Measurements from ENCODE around the gene CLIC4. TPM values are rescaled to one million over a fixed set of nuclear protein-coding genes. Genes with fewer than 3 reads are reported as not detected.
"Not testable (repeated sequence)": the region's sequence is repeated elsewhere in the genome, so short reads cannot be mapped to it uniquely, and the experiment has no call there.

Gene CLIC4
- total and polyA plus RNA-seq, 2 donors (not counting 1 experiment from before 2014, with no cell fraction given): 28.5 to 123 TPM

- Histone ChIP-seq H3K27ac (ENCODE audit: low read length in 2 of 2) (no peak overlapping the region), H3K4me1 (ENCODE audit: control insufficient read depth in 2 of 2, insufficient read depth in 2 of 2, low read length in 2 of 2) (peaks cover 3 to 4% of the 10 kb centered on the region in 2 donors), H3K27me3 (replicated peaks in 1 of 4; ENCODE audit: control extremely low read depth in 1 of 4, control insufficient read depth in 3 of 4, insufficient read depth in 4 of 4, low read length in 3 of 4) (no peaks in the 10 kb centered on the region), H3K4me3 (ENCODE audit: control extremely low read depth in 1 of 5, extremely low read depth in 1 of 5, insufficient read depth in 1 of 5, low read depth in 2 of 5, low read length in 4 of 5) (no peak overlapping the region), H3K9ac (ENCODE audit: low read length) (no peak overlapping the region), H2AFZ (ENCODE audit: insufficient read depth, low read depth, low read length, poor library complexity, severe bottlenecking) (no peak overlapping the region), H4K20me1 (ENCODE audit: control insufficient read depth, insufficient read depth, low read length, poor library complexity, severe bottlenecking) (peaks cover 85% of the 10 kb centered on the region), H3K36me3 (replicated peaks in 1 of 2; ENCODE audit: control extremely low read depth in 1 of 2, control insufficient read depth in 1 of 2, extremely low read depth in 1 of 2, insufficient read depth in 2 of 2, low read length in 1 of 2) (peaks cover 7 to 8% of the 10 kb centered on the region in 2 experiments), H3K79me2 (ENCODE audit: control insufficient read depth, insufficient read depth, low read length) (peaks cover 96% of the 10 kb centered on the region), H3K4me2 (replicated peaks; ENCODE audit: low read depth, low read length, poor library complexity, severe bottlenecking) (no peak overlapping the region), H3K9me3 (ENCODE audit: control extremely low read depth in 1 of 3, control insufficient read depth in 2 of 3, insufficient read depth in 1 of 3, low read length in 2 of 3) (peaks cover 0 to 2% (median 1%) of the 10 kb centered on the region in 3 donors)
- no peak overlapping the region for H3K4me3 Mint-ChIP-seq
- ChIA-PET POLR2A (no interaction called here), CTCF (interaction anchor here (0.6 to 0.8 kb wide), 2 partner anchors 34 to 105 kb away, joined by 3 to 4 read pairs; no protein-coding TSS in a partner anchor)
- no CpG with 5 or more reads among the region's 4 CpGs for WGBS (ENCODE audit: insufficient coverage)
- TF ChIP-seq EZH2 (IDR thresholded peaks at IDR 0.05; ENCODE audit: borderline replicate concordance, insufficient read depth, low read depth, low read length, poor library complexity, severe bottlenecking) (no peak), CTCF (IDR thresholded peaks at IDR 0.05) (no peak)
- H3K27ac Mint-ChIP-seq: no peak overlapping the region
- DNase-seq: no peak
- H3K9me3 Mint-ChIP-seq (ENCODE audit: insufficient read depth): no peaks in the 10 kb centered on the region
- intact Hi-C loops (cut with micrococcal nuclease): no loop called here
- peaks cover 36% of the 10 kb centered on the region for H3K4me1 Mint-ChIP-seq
- ATAC-seq (ENCODE audit: low read depth): no peak
- H3K27me3 Mint-ChIP-seq: no peaks in the 10 kb centered on the region
These were observed 48.3 kb downstream of the CLIC4 start for GRCh38 chr1:24793447-24794129.

- Histone ChIP-seq H3K79me2 (ENCODE audit: control insufficient read depth, insufficient read depth, low read length) (peaks cover 90% of the 10 kb centered on the region), H4K20me1 (ENCODE audit: control insufficient read depth, insufficient read depth, low read length, poor library complexity, severe bottlenecking) (peaks cover 80% of the 10 kb centered on the region)
- H3K4me3 ChIP-seq (ENCODE audit: control extremely low read depth in 1 of 5, extremely low read depth in 1 of 5, insufficient read depth in 1 of 5, low read depth in 2 of 5, low read length in 4 of 5); H3K4me2 ChIP-seq (replicated peaks; ENCODE audit: low read depth, low read length, poor library complexity, severe bottlenecking); ATAC-seq (ENCODE audit: low read depth); H3K4me1 ChIP-seq (ENCODE audit: control insufficient read depth in 2 of 2, insufficient read depth in 2 of 2, low read length in 2 of 2); H3K27me3 Mint-ChIP-seq; POLR2A ChIA-PET; H3K27ac ChIP-seq (ENCODE audit: low read length in 2 of 2); H3K9me3 Mint-ChIP-seq (ENCODE audit: insufficient read depth); H3K27ac Mint-ChIP-seq; H3K9ac ChIP-seq (ENCODE audit: low read length); H3K27me3 ChIP-seq (replicated peaks in 1 of 4; ENCODE audit: control extremely low read depth in 1 of 4, control insufficient read depth in 3 of 4, insufficient read depth in 4 of 4, low read length in 3 of 4); intact Hi-C loops (cut with micrococcal nuclease); H3K36me3 ChIP-seq (replicated peaks in 1 of 2; ENCODE audit: control extremely low read depth in 1 of 2, control insufficient read depth in 1 of 2, extremely low read depth in 1 of 2, insufficient read depth in 2 of 2, low read length in 1 of 2); H3K9me3 ChIP-seq (ENCODE audit: control extremely low read depth in 1 of 3, control insufficient read depth in 2 of 3, insufficient read depth in 1 of 3, low read length in 2 of 3); H3K4me3 Mint-ChIP-seq; DNase-seq; H2AFZ ChIP-seq (ENCODE audit: insufficient read depth, low read depth, low read length, poor library complexity, severe bottlenecking): not testable (repeated sequence)
- CTCF ChIA-PET: interaction anchor here (0.6 to 0.8 kb wide), 2 partner anchors 33 to 106 kb away, joined by 3 to 4 read pairs; no protein-coding TSS in a partner anchor
- peaks cover 36% of the 10 kb centered on the region for H3K4me1 Mint-ChIP-seq
- WGBS (ENCODE audit: insufficient coverage): no CpG with 5 or more reads among the region's 2 CpGs
These were observed 48.9 kb downstream of the CLIC4 start for GRCh38 chr1:24794130-24794502.

Data from B cell (primary cell).